Activated T-cell treated with anti-CD3 and anti-CD28 coated beads, Interleukin-2, amount 50 U/mL, for 72 hours (primary cell): Measurements from ENCODE around the gene HS3ST5. TPM values are rescaled to one million over a fixed set of nuclear protein-coding genes. Genes with fewer than 3 reads are reported as not detected.

Experiments used
- ATAC-seq, 2 donors: fragments of 150-1000 bp; cut with Tn5 transposase; replicated peaks in 1 of 2; 2 replicates each; pipeline ENCODE4 v1.10.0; 2021; ENCODE audit warnings: moderate library complexity in 2 of 2, mild to moderate bottlenecking in 1 of 2
- DNase-seq, 2 donors: peaks; one replicate each; pipeline ENCODE4 v3.0.0; 2021 to 2022; ENCODE audit warnings: mixed read lengths in 1 of 2
- H3K27ac Mint-ChIP-seq: one replicate; pipeline ENCODE4 v1.8.0; 2022; ENCODE audit warnings: mild to moderate bottlenecking, moderate library complexity, mixed read lengths
- H3K27me3 Mint-ChIP-seq: one replicate; pipeline ENCODE4 v1.8.0; 2022; ENCODE audit warnings: low read depth, mixed read lengths
- H3K36me3 Mint-ChIP-seq, 2 donors: one replicate each; pipeline ENCODE4 v1.8.0; 2022; ENCODE audit warnings: mixed read lengths in 2 of 2, mild to moderate bottlenecking in 1 of 2; ENCODE audit not compliant: insufficient read depth in 2 of 2
- H3K4me1 Mint-ChIP-seq: one replicate; pipeline ENCODE4 v1.8.0; 2022; ENCODE audit warnings: low read depth, mixed read lengths
- H3K4me3 Mint-ChIP-seq, 2 donors: one replicate each; pipeline ENCODE4 v1.8.0; 2022; ENCODE audit warnings: mild to moderate bottlenecking in 2 of 2, mixed read lengths in 2 of 2, moderate library complexity in 2 of 2
- H3K9me3 Mint-ChIP-seq, 2 donors: one replicate each; pipeline ENCODE4 v1.8.0; 2022; ENCODE audit warnings: mixed read lengths in 2 of 2
- total RNA-seq, 2 donors: library from RNA; stranded (reverse); gene quantifications; one replicate each; pipeline ENCODE4 v1.2.3, GENCODE V29; 2022

The HS3ST5 gene
- total RNA-seq, 2 donors from 2014 or later: not detected

- H3K4me1 Mint-ChIP-seq: no peaks in the 10 kb centered on the region
- H3K27me3 Mint-ChIP-seq: no peaks in the 10 kb centered on the region
Observed at GRCh38 chr6:114194362-114195026, 148.3 kb downstream of the HS3ST5 start.

GRCh38 chr6:114187563-114187962 lies 155.3 kb downstream of the HS3ST5 start:
- H3K4me1 Mint-ChIP-seq: no peaks in the 10 kb centered on the region
- ATAC-seq (no peak), DNase-seq (no peak)
- H3K9me3 Mint-ChIP-seq: peaks cover 0 to 1% of the 10 kb centered on the region in 2 donors
- H3K4me3 Mint-ChIP-seq: no peak overlapping the region
- no peaks in the 10 kb centered on the region for H3K36me3 Mint-ChIP-seq
- no peaks in the 10 kb centered on the region for H3K27me3 Mint-ChIP-seq
- no peak overlapping the region for H3K27ac Mint-ChIP-seq

More at GRCh38 chr6:114194362-114195026, 148.3 kb downstream of the HS3ST5 start:
- DNase-seq: no peak
- no peaks in the 10 kb centered on the region for H3K9me3 Mint-ChIP-seq
- no peak overlapping the region for H3K4me3 Mint-ChIP-seq
- no peak for ATAC-seq
- H3K27ac Mint-ChIP-seq: no peak overlapping the region
- no peaks in the 10 kb centered on the region for H3K36me3 Mint-ChIP-seq

- ATAC-seq (no peak), DNase-seq (no peak)
- H3K27me3 Mint-ChIP-seq: no peaks in the 10 kb centered on the region
- H3K27ac Mint-ChIP-seq: no peak overlapping the region
- no peaks in the 10 kb centered on the region for H3K4me1 Mint-ChIP-seq
- no peak overlapping the region for H3K4me3 Mint-ChIP-seq
- H3K36me3 Mint-ChIP-seq: no peaks in the 10 kb centered on the region
- peaks cover 0 to 1% of the 10 kb centered on the region in 2 donors for H3K9me3 Mint-ChIP-seq
Observed at GRCh38 chr6:114181664-114182063, 161.2 kb downstream of the HS3ST5 start.

- DNase-seq (no peak), ATAC-seq (no peak)
- Mint-ChIP-seq H3K4me3 (no peak overlapping the region), H3K9me3 (no peaks in the 10 kb centered on the region), H3K27ac (no peak overlapping the region), H3K27me3 (no peaks in the 10 kb centered on the region), H3K36me3 (no peaks in the 10 kb centered on the region), H3K4me1 (no peaks in the 10 kb centered on the region)
Observed at GRCh38 chr6:114179411-114179810, 163.4 kb downstream of the HS3ST5 start.

GRCh38 chr6:114176726-114177125 lies 166.1 kb downstream of the HS3ST5 start:
- no peak overlapping the region for H3K4me3 Mint-ChIP-seq
- H3K9me3 Mint-ChIP-seq: no peaks in the 10 kb centered on the region
- DNase-seq: no peak
- no peaks in the 10 kb centered on the region for H3K36me3 Mint-ChIP-seq
- no peaks in the 10 kb centered on the region for H3K4me1 Mint-ChIP-seq
- peaks cover 5% of the 10 kb centered on the region for H3K27me3 Mint-ChIP-seq
- no peak overlapping the region for H3K27ac Mint-ChIP-seq
- no peak for ATAC-seq

- Mint-ChIP-seq H3K4me1 (no peaks in the 10 kb centered on the region), H3K27me3 (peaks cover 7% of the 10 kb centered on the region), H3K9me3 (no peaks in the 10 kb centered on the region), H3K4me3 (no peak overlapping the region), H3K36me3 (no peaks in the 10 kb centered on the region), H3K27ac (no peak overlapping the region)
- DNase-seq (no peak), ATAC-seq (no peak)
Observed at GRCh38 chr6:114172576-114173260, 170.1 kb downstream of the HS3ST5 start.

- no peaks in the 10 kb centered on the region for H3K4me1 Mint-ChIP-seq
- H3K27me3 Mint-ChIP-seq: peaks cover 12% of the 10 kb centered on the region
- no peak overlapping the region for H3K4me3 Mint-ChIP-seq
- DNase-seq: no peak
- no peaks in the 10 kb centered on the region for H3K36me3 Mint-ChIP-seq
- no peak overlapping the region for H3K27ac Mint-ChIP-seq
- ATAC-seq: no peak
- no peaks in the 10 kb centered on the region for H3K9me3 Mint-ChIP-seq
Observed at GRCh38 chr6:114171473-114171872, 171.3 kb downstream of the HS3ST5 start.

- no peaks in the 10 kb centered on the region for H3K4me1 Mint-ChIP-seq
- no peaks in the 10 kb centered on the region for H3K36me3 Mint-ChIP-seq
- ATAC-seq: no peak
- no peaks in the 10 kb centered on the region for H3K9me3 Mint-ChIP-seq
- peaks cover 12% of the 10 kb centered on the region for H3K27me3 Mint-ChIP-seq
- H3K27ac Mint-ChIP-seq: no peak overlapping the region
- DNase-seq: no peak
- no peak overlapping the region for H3K4me3 Mint-ChIP-seq
Observed at GRCh38 chr6:114170958-114171387, 171.8 kb downstream of the HS3ST5 start.

GRCh38 chr6:114170372-114170771 lies 172.5 kb downstream of the HS3ST5 start:
- no peak for DNase-seq
- Mint-ChIP-seq H3K9me3 (no peaks in the 10 kb centered on the region), H3K36me3 (no peaks in the 10 kb centered on the region), H3K4me3 (no peak overlapping the region), H3K4me1 (no peaks in the 10 kb centered on the region), H3K27me3 (peaks cover 12% of the 10 kb centered on the region), H3K27ac (no peak overlapping the region)
- ATAC-seq: no peak

- peaks cover 12% of the 10 kb centered on the region for H3K27me3 Mint-ChIP-seq
- ATAC-seq: no peak
- no peak for DNase-seq
- H3K4me1 Mint-ChIP-seq: no peaks in the 10 kb centered on the region
- no peaks in the 10 kb centered on the region for H3K36me3 Mint-ChIP-seq
- H3K27ac Mint-ChIP-seq: no peak overlapping the region
- H3K9me3 Mint-ChIP-seq: no peaks in the 10 kb centered on the region
- no peak overlapping the region for H3K4me3 Mint-ChIP-seq
Observed at GRCh38 chr6:114169763-114170162, 173.1 kb downstream of the HS3ST5 start.

- no peaks in the 10 kb centered on the region for H3K36me3 Mint-ChIP-seq
- no peak overlapping the region for H3K4me3 Mint-ChIP-seq
- ATAC-seq: no peak
- no peaks in the 10 kb centered on the region for H3K4me1 Mint-ChIP-seq
- H3K27ac Mint-ChIP-seq: no peak overlapping the region
- DNase-seq: no peak
- peaks cover 7% of the 10 kb centered on the region for H3K27me3 Mint-ChIP-seq
- H3K9me3 Mint-ChIP-seq: no peaks in the 10 kb centered on the region
Observed at GRCh38 chr6:114167583-114168576, 174.9 kb downstream of the HS3ST5 start.

GRCh38 chr6:114164207-114164606 lies 178.6 kb downstream of the HS3ST5 start:
- Mint-ChIP-seq H3K27ac (no peak overlapping the region), H3K9me3 (no peaks in the 10 kb centered on the region), H3K4me1 (no peaks in the 10 kb centered on the region), H3K4me3 (no peak overlapping the region), H3K36me3 (no peaks in the 10 kb centered on the region), H3K27me3 (peaks cover 7% of the 10 kb centered on the region)
- no peak for DNase-seq
- no peak for ATAC-seq
